ENCODE measurements around the gene CTDP1.

Gene CTDP1

GRCh38 chr18:79782566-79783308 lies 103.1 kb downstream of the CTDP1 start:
- no peak for DNase-seq (ENCODE audit: low read depth, low spot score)

- DNase-seq (ENCODE audit: low read depth, low spot score) = no peak
Measured at GRCh38 chr18:79784071-79784913, 104.7 kb downstream of the CTDP1 start.

GRCh38 chr18:79784965-79785770 lies 105.6 kb downstream of the CTDP1 start:
- DNase-seq (ENCODE audit: low read depth, low spot score) = no peak

GRCh38 chr18:79785831-79786230 lies 106.2 kb downstream of the CTDP1 start:
- DNase-seq (ENCODE audit: low read depth, low spot score) = no peak

- no peak for DNase-seq (ENCODE audit: low read depth, low spot score)
Measured at GRCh38 chr18:79786304-79786703, 106.7 kb downstream of the CTDP1 start.

GRCh38 chr18:79786786-79787526 lies 107.4 kb downstream of the CTDP1 start:
- no peak for DNase-seq (ENCODE audit: low read depth, low spot score)

- DNase-seq (ENCODE audit: low read depth, low spot score) = no peak
Measured at GRCh38 chr18:79787527-79787864, 107.9 kb downstream of the CTDP1 start.

GRCh38 chr18:79787865-79788733 lies 108.5 kb downstream of the CTDP1 start:
- no peak for DNase-seq (ENCODE audit: low read depth, low spot score)

GRCh38 chr18:79788734-79789085 lies 109.1 kb downstream of the CTDP1 start:
- DNase-seq (ENCODE audit: low read depth, low spot score) = no peak

GRCh38 chr18:79789091-79789891 lies 109.7 kb downstream of the CTDP1 start:
- DNase-seq (ENCODE audit: low read depth, low spot score) = no peak

GRCh38 chr18:79789901-79790890 lies 110.6 kb downstream of the CTDP1 start:
- no peak for DNase-seq (ENCODE audit: low read depth, low spot score)

- no peak for DNase-seq (ENCODE audit: low read depth, low spot score)
Measured at GRCh38 chr18:79790996-79791972, 111.7 kb downstream of the CTDP1 start.

- no peak for DNase-seq (ENCODE audit: low read depth, low spot score)
Measured at GRCh38 chr18:79792096-79792987, 112.7 kb downstream of the CTDP1 start.

GRCh38 chr18:79792988-79793355 lies 113.4 kb downstream of the CTDP1 start:
- no peak for DNase-seq (ENCODE audit: low read depth, low spot score)

GRCh38 chr18:79794846-79795245 lies 115.2 kb downstream of the CTDP1 start:
- DNase-seq (ENCODE audit: low read depth, low spot score) = no peak

GRCh38 chr18:79795446-79795845 lies 115.8 kb downstream of the CTDP1 start:
- no peak for DNase-seq (ENCODE audit: low read depth, low spot score)

All from iPS DF 19.7 (cell line).